Measurements from ENCODE around the gene ITGB3BP.

- TF ChIP-seq CTCF (conservative IDR thresholded peaks at IDR 0.05 in 1 of 2, IDR thresholded peaks at IDR 0.05 in 1 of 2; ENCODE audit: low read depth in 1 of 2, low read length in 2 of 2) (no peak), EZH2 (IDR thresholded peaks at IDR 0.05; ENCODE audit: low read length, missing control alignments) (no peak)
Measured at GRCh38 chr1:63498106-63498505, 24.9 kb downstream of the ITGB3BP start.
